ENCODE measurements around the gene COL4A2. TPM values are rescaled to one million over a fixed set of nuclear protein-coding genes. Genes with fewer than 3 reads are reported as not detected.

The COL4A2 gene
- total RNA-seq, 4 donors from 2014 or later, result 56.6 to 139 (median 89.1) TPM

GRCh38 chr13:110337247-110337646 is 30.2 kb downstream of the COL4A2 start:
- H3K36me3 ChIP-seq, result no peaks in the 10 kb centered on the region
- peaks cover 0 to 41% (median 2%) of the 10 kb centered on the region in 4 donors for H3K4me1 ChIP-seq
- DNase-seq, result no peak
- no peak overlapping the region for H3K4me3 ChIP-seq
- TF ChIP-seq POLR2A (IDR thresholded peaks at IDR 0.05) (no peak), CTCF (IDR thresholded peaks at IDR 0.05) (no peak)
- peak overlapping the region; percentile 18 to 86 (median 43) for H3K27ac ChIP-seq
- H3K9me3 ChIP-seq, result no peaks in the 10 kb centered on the region
- no peaks in the 10 kb centered on the region for H3K27me3 ChIP-seq

- Histone ChIP-seq H3K4me1 (peaks cover 0 to 41% (median 2%) of the 10 kb centered on the region in 4 donors), H3K9me3 (no peaks in the 10 kb centered on the region), H3K4me3 (no peak overlapping the region), H3K27ac (peak overlapping the region; percentile 28 to 86 (median 64)), H3K36me3 (no peaks in the 10 kb centered on the region), H3K27me3 (no peaks in the 10 kb centered on the region)
- no peak for DNase-seq
- TF ChIP-seq CTCF (IDR thresholded peaks at IDR 0.05) (no peak), POLR2A (IDR thresholded peaks at IDR 0.05) (no peak)
Observed at GRCh38 chr13:110338441-110339101, 31.5 kb downstream of the COL4A2 start.

- Histone ChIP-seq H3K36me3 (no peaks in the 10 kb centered on the region), H3K4me1 (peaks cover 0 to 41% (median 2%) of the 10 kb centered on the region in 4 donors), H3K9me3 (no peaks in the 10 kb centered on the region), H3K27me3 (no peaks in the 10 kb centered on the region), H3K4me3 (no peak overlapping the region), H3K27ac (peak overlapping the region; percentile 28 to 86 (median 64))
- TF ChIP-seq CTCF (IDR thresholded peaks at IDR 0.05) (no peak), POLR2A (IDR thresholded peaks at IDR 0.05) (no peak)
- no peak for DNase-seq
Observed at GRCh38 chr13:110339263-110339662, 32.2 kb downstream of the COL4A2 start.

- H3K36me3 ChIP-seq, result no peaks in the 10 kb centered on the region
Observed at GRCh38 chr13:110339975-110340550, 33.0 kb downstream of the COL4A2 start.

GRCh38 chr13:110340812-110341444 is 33.8 kb downstream of the COL4A2 start:
- no peaks in the 10 kb centered on the region for H3K36me3 ChIP-seq
- DNase-seq, result peak in 2 of 3 donors; percentile 50 to 81
- no peak for TF ChIP-seq POLR2A (IDR thresholded peaks at IDR 0.05)
- no peak for TF ChIP-seq CTCF (IDR thresholded peaks at IDR 0.05)
- H3K4me3 ChIP-seq, result peak overlapping the region in 1 of 4 donors; percentile 2
- H3K4me1 ChIP-seq, result peaks cover 0 to 38% (median 2%) of the 10 kb centered on the region in 4 donors
- H3K27me3 ChIP-seq, result no peaks in the 10 kb centered on the region
- peak overlapping the region; percentile 46 to 86 (median 74) for H3K27ac ChIP-seq
- no peaks in the 10 kb centered on the region for H3K9me3 ChIP-seq

More at GRCh38 chr13:110339975-110340550, 33.0 kb downstream of the COL4A2 start:
- TF ChIP-seq CTCF (IDR thresholded peaks at IDR 0.05), result no peak
- no peak for TF ChIP-seq POLR2A (IDR thresholded peaks at IDR 0.05)
- Histone ChIP-seq H3K4me3 (no peak overlapping the region), H3K27me3 (no peaks in the 10 kb centered on the region), H3K9me3 (no peaks in the 10 kb centered on the region), H3K27ac (peak overlapping the region; percentile 46 to 86 (median 74)), H3K4me1 (peaks cover 0 to 38% (median 2%) of the 10 kb centered on the region in 4 donors)
- DNase-seq, result no peak
